Omental fat pad (tissue), 4 donors: ENCODE data around the gene DENND4C. TPM values are rescaled to one million over a fixed set of nuclear protein-coding genes. Genes with fewer than 3 reads are reported as not detected.
"Not testable (repeated sequence)": the region's sequence is repeated elsewhere in the genome, so short reads cannot be mapped to it uniquely, and the experiment has no call there.

ENCODE experiments used
- ATAC-seq: fragments of 150-250 bp; one replicate; pipeline ENCODE4 v1.9.1; 2016; ENCODE audit warnings: mild to moderate bottlenecking, moderate library complexity; ENCODE audit not compliant: low FRiP score
- DNase-seq: peaks from one replicate; pipeline ENCODE4 v3.0.0-alpha.2; 2019; ENCODE audit warnings: low spot score
- total RNA-seq, 4 donors: library from RNA; depleted of rRNA; stranded (reverse); fragments of >200 nt; gene quantifications; one replicate each; pipeline ENCODE4 v1.1.0, GENCODE V29; 2016
- TF ChIP-seq, protein P1 (sequence below), 3 donors: fragments of 450-650 bp; IDR thresholded peaks; one replicate each; pipeline ENCODE4 v1.5.1; 2016 to 2017; ENCODE audit warnings: antibody characterized with exemption in 3 of 3, mild to moderate bottlenecking in 3 of 3, moderate library complexity in 2 of 3

Gene DENND4C
- total RNA-seq, 4 donors from 2014 or later = 80.0 to 133 (median 113) TPM

DNA sequence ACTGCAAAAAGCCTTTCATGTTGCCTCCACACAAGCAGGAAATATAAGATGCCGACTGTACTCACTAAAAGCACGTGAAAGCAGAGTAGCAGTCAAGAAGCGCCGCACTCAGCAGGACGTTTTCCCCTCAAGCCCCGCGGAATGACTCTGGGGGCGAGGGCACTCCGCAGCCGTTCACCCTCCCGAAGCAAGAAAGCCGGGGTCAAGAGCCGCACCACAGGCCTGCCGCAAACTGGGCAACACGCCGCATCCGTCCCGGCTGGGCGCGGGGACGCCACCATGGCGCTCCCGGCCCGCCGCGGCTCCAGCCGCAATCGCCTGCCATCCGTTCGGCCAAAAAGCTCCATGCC lies 149.2 kb downstream of the DENND4C start:
- TF ChIP-seq, protein P1, sequence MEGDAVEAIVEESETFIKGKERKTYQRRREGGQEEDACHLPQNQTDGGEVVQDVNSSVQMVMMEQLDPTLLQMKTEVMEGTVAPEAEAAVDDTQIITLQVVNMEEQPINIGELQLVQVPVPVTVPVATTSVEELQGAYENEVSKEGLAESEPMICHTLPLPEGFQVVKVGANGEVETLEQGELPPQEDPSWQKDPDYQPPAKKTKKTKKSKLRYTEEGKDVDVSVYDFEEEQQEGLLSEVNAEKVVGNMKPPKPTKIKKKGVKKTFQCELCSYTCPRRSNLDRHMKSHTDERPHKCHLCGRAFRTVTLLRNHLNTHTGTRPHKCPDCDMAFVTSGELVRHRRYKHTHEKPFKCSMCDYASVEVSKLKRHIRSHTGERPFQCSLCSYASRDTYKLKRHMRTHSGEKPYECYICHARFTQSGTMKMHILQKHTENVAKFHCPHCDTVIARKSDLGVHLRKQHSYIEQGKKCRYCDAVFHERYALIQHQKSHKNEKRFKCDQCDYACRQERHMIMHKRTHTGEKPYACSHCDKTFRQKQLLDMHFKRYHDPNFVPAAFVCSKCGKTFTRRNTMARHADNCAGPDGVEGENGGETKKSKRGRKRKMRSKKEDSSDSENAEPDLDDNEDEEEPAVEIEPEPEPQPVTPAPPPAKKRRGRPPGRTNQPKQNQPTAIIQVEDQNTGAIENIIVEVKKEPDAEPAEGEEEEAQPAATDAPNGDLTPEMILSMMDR (IDR thresholded peaks at IDR 0.05) = no peak
- ATAC-seq = peak; percentile 51
- DNase-seq = no peak

DNA sequence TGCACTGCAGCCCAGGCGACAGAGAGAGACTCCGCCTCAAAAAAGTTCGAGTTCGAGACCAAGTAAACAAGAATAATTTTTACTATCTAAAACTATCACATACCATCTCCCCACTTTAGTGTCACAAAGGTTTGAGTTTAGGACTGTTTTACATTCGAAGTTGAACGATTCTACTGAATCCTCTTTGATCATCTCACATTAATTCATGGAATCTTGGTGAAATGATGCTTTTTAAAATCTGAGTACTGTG lies 150.3 kb downstream of the DENND4C start:
- DNase-seq (no peak), ATAC-seq (no peak)
- TF ChIP-seq, protein P1 (IDR thresholded peaks at IDR 0.05) = no peak

DNA sequence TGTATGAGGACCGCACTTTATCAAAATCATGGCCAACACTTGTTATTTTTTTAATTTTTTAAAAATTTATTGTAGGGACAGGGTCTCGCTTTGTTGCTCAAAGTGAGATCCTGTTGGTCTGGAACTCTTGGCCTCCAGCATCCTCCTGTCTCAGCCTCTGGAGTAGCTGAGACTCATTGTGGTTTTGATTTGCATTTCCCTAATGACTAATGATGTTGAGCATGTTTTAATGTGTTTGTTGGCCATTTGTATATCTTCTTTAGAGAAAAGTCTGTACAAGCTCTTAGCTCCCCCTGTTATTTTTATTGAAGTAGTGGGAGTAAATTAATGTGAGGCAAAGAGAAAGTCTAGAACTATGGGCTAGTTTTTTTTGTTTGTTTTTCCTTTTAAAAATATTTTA lies 151.2 kb downstream of the DENND4C start:
- TF ChIP-seq, protein P1 (IDR thresholded peaks at IDR 0.05) = no peak
- ATAC-seq (no peak), DNase-seq (no peak)

DNA sequence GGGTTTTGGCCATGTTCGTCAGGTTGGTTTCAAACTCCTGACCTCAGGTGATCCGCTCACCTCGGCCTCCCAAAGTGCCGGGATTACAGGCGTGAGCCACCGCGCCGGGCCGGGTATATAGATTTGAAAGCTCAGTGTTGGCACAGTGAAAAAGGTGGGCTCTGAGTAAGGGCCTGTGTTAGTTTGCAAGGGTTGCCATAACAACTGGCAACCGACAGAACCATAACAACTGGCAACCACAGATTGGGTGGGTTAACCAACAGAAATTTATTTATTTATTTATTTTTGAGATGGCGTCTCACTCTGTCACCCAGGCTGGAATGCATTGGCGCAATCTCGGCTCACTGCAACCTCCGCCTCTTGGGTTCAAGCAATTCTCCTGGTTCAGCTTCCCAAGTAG lies 154.7 kb downstream of the DENND4C start:
- not testable (repeated sequence) for ATAC-seq, DNase-seq

DNA sequence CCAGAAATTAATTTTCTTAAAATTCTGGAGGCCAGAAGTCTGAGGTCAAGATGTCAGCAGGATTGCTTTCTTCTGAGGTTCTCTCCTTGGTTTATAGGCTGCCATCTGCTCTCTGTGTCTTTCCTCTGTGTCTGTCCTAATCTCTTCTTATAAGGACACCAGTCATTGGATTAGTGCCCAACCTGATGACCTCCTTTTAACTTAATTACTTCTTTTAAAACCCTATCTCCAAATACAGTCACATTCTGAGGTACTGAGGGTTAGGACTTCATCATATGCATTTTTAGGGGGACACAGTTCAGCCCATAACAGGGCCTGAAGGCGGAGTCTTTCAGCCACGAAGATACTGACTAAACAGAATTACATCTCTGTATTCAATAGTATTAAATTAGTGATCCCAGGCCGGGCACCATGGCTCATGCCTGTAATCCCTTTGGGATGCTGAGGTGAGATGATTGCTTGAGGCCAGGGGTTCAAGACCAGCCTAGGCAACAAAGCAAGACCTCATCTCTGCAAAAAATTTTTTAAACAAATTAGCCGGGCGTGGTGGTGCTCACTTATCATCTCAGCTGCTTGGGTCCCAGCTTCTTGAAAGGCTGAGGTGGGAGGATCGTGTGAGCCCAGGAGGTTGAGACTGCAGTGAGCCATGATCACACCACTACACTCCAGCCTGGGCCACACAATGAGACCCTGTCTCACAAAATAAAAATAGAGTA lies 155.5 kb downstream of the DENND4C start:
- TF ChIP-seq, protein P1 (IDR thresholded peaks at IDR 0.05) = no peak
- no peak for DNase-seq
- no peak for ATAC-seq

DNA sequence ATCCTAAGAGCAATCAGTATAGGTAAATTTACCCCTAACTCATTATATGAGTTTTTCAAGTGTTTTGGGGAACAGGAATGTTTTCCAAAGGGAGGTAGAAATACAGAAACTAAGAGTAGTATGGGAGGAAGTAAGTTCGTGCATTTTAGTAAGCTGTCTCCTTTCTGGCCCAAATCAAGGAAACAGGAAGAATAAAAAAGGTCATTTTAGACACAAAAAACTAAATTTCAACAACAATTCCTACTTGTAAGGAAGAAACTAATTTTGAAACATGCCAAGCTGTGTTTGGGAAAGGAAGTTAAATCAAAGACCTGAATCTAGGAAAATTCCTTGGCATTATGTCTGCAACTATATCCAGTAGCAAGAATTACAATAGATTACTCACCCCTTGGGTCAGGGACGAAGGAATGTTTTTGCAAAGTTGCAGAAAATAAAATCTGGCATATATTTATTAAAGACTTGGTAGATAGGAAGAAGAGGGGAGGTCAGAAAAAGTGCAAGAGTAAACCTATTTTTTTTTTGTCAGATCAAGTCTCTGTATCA lies 156.1 kb downstream of the DENND4C start:
- TF ChIP-seq, protein P1 (IDR thresholded peaks at IDR 0.05) = no peak
- ATAC-seq = no peak

DNA sequence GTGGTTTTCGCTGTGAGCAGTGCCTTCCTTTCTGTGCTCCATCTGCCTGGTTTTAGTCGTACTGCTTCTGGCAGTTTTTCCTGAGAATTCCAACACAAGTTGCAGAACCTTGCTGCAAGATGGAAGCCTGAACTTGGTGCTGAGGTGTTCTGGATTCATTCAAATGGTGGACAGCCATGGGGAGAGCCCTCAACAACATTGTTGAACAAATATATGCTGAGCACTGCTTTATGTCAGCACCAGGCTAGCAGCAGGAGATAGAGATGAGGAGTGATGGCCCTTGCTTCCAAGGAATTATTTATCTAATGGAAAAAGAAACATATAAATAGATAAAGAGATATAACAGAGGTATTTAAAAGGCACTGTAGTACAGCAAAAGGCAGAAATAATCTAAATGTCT lies 156.8 kb downstream of the DENND4C start:
- TF ChIP-seq, protein P1 (IDR thresholded peaks at IDR 0.05) = no peak
- DNase-seq (no peak), ATAC-seq (no peak)

More for the DNA sequence above, 156.1 kb downstream of the DENND4C start:
- DNase-seq = no peak

DNA sequence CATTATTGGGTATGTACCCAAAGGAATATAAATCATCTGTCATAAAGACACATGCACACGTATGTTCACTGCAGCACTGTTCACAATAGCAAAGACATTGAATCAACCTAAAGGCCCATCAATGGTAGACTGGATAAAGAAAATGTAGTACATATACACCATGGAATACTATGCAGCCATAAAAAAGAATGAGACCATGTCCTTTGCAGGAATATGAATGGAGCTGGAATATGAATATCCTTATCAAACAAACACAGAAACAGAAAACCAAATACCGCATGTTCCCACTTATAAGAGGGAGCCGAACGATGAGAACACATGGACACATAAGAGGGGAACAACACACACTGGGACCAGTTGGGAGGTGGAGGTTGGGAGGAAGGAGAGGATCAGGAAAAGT lies 159.0 kb downstream of the DENND4C start:
- not testable (repeated sequence) for ATAC-seq, DNase-seq
